ENCODE results near the gene SSR2.

DNA sequence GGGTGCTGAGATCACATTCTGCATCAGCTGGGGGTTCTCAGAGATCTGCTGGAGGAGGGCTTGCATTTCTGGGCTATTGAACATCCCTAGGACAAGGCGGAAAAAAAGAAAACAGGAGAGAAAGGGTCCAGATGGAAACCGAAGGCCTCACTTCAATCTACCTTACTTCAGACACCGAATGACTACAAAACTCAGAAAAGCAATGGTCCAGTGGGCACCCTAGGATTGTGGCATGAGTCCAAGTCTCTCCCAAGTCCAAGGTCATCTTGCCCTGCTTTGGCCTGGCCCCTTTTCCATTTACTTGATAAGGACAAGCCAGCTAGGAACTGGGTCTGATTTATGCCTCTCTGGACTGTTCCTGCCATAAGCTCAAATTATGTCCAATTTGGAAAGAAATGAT lies 22.1 kb upstream of the SSR2 start:
- TF ChIP-seq, protein P1, sequence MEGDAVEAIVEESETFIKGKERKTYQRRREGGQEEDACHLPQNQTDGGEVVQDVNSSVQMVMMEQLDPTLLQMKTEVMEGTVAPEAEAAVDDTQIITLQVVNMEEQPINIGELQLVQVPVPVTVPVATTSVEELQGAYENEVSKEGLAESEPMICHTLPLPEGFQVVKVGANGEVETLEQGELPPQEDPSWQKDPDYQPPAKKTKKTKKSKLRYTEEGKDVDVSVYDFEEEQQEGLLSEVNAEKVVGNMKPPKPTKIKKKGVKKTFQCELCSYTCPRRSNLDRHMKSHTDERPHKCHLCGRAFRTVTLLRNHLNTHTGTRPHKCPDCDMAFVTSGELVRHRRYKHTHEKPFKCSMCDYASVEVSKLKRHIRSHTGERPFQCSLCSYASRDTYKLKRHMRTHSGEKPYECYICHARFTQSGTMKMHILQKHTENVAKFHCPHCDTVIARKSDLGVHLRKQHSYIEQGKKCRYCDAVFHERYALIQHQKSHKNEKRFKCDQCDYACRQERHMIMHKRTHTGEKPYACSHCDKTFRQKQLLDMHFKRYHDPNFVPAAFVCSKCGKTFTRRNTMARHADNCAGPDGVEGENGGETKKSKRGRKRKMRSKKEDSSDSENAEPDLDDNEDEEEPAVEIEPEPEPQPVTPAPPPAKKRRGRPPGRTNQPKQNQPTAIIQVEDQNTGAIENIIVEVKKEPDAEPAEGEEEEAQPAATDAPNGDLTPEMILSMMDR (IDR thresholded peaks at IDR 0.05) = no peak
- TF ChIP-seq POLR2A (IDR thresholded peaks at IDR 0.05; ENCODE audit: low read depth) = no peak

Measured in esophagus muscularis mucosa (tissue), 3 donors.